C1 segment of cervical spinal cord (tissue), 14 donors: Measurements from ENCODE around the gene SMIM29.

Experiments used
- DNase-seq, 14 donors: peaks; one replicate each; lab custom pipeline; 2025; lab: John Stamatoyannopoulos, UW

The SMIM29 gene

DNA sequence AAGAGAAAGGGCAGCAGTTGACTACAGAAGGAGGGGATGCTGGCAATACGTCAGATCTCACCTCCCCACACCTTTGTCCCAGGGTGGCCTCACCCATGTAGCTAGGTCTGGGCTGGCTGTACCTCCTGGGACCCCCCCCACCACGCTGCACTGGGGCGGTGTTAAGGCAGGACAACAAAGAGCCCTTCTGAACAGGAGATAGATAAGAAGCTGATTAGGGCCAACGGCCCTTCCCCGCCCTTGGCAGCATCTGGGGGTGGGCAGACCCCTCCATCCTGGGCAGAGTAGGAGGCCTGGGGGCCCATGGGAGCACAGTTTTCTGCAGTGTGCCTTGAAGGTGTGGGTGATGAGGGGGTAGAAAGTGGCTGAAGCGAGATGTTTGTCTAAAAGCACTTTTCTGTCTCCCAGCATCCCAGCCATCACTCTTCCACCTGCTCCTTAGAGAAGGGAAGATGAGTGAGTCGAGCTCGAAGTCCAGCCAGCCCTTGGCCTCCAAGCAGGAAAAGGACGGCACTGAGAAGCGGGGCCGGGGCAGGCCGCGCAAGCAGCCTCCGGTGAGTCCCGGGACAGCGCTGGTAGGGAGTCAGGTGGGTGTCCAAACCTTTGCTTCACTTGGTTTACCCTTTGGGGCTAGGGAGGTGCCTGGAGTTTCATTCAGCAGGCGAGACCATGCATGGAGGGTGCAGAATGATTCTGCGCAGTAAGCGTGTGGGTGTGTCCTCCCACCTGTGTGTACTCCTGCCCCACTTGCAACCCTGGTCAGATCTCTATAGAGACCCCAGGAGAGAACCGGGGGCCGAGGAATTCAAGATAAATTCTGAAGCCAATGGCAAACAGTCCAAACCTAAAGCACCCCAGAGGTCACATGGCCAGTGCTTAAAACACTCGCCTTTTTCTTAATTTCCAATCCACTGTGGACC is 8.2 kb downstream of the SMIM29 start:
- DNase-seq: no peak

DNA sequence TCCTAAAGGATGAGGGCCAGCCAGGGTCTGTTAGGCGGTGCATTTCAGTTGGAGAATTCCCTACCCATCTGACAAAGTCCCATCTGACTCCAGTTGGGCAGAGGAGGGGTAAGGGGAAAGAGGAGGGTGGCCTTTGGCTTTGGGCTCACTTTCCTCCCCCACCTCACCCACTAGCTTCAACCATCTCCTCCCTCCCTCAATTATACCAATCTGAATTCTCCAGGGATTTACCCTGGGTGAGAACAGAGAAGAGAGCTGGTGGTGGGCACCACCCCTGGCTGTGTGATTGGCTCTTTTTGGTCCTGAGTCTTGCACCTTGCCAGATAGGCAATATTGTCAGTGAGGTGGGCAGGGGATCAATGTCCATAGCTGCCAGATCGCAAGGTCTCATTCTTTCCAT is 8.9 kb downstream of the SMIM29 start:
- DNase-seq: no peak

DNA sequence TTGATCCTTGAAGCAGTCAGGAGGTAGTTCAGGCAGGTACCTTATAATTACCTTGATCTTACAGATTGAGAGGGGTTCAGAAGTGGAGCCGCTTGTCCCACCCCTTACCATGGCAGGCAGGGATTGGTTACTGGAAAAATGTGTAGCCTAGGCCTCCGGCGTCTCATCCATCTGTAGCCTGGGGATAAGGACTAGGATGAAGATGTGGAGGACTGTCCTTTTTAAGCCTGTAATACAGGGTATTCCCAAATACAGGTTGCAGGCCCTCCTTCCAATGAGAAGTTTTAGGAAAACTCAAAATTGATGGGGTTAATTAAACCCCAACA is 9.3 kb downstream of the SMIM29 start:
- no peak for DNase-seq

DNA sequence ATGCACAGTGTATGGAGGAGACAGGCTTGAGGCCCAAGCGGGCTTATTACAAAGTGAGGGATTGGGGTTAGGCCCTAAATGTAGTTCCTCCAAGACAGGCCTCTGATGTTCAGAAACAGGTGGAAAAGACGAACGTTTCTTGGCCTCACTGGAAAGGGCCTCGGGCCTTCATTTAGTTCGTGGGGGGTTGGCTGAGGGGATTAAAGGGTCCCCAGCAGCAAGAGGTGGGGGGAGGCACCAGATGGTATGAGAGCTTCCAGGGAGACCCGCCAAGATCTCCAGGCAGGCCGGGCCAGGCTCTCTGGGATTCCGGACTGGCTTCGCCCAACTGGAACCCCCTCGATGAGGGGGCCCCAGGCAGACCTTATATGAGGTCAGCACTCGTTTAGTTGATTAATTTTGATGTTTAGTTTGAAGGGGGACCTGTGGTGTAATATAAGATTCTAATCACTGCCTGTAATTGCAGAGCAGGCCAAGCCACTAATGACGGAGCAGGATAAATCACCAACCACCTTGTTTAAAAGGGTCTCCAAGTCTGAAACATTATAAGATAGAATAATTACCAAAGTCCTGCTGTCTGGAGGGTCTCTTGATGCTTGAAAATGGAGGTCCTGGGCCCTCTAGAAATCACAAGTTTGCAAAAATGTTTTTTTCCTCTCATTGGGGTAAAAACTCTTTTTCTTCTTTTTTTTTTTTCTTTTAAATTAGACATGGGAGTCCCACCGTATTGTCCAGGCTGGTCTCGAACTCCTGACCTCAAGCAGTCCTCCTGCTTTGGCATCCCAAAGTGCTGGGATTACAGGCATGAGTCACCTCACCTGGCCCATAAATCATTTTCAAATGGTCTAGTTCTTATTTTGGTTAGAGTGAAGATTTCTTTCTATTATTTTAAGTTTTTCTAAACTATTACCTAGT is 10.0 kb downstream of the SMIM29 start:
- no peak for DNase-seq

DNA sequence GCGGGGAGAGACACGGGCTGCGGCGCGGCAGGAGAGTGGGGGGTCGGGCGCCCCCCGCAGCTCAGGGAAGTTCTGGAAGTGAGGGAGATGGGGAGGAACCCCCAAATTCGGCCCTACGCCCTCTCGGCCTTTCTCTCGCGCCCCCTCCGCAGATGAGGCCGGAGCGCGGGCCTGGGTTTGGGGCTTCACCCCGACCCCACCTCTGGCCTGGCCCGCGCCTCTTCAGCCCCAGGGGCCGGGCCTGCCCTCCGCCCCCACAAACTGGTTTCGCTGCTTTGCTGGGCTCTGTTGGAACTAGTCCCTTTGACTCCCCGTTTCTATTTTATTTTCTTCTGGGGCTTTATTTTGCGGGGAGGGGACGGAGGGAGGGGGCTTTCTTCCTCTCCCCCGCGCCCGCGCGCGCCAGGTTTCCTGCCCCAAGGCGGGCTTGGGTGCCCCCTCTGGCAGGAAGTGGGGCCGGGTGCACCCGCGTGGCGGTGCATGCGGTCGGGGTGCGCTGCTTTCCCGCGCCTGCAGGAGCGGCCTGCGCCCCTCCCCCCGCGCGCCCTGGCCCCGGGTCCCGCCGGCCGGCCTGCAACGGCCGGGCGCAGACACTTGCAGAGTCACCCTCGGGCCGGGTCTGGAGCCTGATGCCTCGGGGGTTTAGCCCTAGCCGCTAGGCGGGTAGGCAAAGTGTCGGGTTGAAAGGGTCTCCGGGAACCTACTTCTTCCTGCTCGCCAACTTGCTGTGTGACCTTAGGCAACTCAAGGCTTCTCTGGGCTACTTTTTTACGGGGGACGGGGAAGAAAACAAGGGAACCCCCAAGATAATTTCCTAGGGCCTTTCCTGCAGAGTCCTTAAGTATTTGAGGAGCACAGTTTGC is 10.9 kb downstream of the SMIM29 start:
- DNase-seq: peak in 6 of 14 donors; percentile 17 to 64 (median 38)

DNA sequence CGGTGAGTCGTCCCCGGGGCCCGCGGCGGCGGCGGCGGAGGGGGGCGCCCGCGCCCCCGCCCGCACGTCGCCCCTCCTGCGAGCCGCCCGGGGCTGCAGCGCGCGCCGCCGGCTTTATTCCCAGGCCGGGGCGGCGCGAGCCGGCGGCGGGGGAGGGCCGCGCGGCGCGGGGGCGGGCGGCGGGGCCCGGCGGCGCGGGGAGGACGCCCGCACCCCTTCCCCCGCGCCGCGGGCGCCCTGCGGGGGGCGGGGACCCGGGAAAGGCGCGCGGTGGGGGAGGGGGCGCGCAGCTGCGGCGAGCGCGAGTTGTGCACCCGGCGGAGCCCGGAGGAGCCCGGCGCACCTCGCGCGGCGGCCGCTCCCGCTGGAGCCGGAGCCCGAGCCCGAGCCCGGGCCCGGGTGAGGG is 11.5 kb downstream of the SMIM29 start:
- peak in 1 of 14 donors; percentile 59 for DNase-seq

DNA sequence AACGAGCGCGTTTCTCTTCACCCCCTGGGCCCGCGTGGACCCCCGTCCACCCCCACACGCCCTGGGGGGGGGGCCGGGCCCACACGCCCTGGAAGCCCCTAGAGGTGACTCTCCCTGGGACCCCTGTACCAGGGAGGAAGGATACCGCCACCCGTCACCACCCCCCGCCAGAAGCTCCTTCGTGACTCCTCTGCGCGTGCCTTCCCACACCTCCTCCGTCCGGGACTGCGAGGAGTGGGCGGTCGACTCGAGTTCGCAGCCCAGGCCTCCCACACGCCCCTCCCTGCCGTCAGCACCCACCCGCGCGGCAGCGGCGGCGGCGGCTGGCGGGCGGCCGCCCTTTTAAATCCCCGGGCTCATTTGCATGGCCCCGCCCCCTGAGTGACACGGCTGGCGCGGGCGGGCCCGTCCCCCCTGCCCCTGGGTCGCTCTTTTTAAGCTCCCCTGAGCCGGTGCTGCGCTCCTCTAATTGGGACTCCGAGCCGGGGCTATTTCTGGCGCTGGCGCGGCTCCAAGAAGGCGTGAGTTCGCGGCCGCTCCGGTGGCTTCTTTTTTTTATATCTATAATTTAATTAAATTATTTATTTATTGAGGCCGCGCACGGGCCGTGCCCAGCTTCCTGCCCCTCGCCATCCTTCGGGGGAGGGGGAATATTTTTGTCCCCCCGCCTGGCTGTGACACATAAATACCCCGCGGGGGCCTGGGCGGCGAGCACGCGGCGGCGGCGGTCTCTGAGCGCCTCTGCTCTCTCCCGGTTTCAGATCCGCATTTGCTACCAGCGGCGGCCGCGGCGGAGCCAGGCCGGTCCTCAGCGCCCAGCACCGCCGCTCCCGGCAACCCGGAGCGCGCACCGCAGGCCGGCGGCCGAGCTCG is 12.1 kb downstream of the SMIM29 start, which contains the start of gene HMGA1:
Gene HMGA1, plus strand, starts transcription at position 431 of the 873 bp plus-strand sequence. CDS start 3,908 bp downstream, outside the sequence.
- peak in 12 of 14 donors; percentile 51 to 85 (median 77) for DNase-seq

DNA sequence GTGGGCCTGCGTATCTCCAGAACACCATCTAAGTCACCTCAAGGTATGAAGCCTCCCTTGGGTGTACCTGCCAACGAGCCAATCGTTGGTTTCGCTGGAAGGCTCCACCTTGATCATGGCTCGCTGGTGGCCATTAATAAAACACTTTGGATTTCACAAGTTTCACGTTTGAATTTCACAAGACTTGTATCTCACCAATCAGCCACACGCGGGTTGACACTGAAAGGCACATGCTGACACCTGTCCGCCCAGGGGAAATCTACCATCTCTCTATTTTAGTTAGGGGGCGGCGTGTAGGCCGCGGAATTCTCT is 12.7 kb downstream of the SMIM29 start:
- peak in 1 of 14 donors; percentile 44 for DNase-seq

DNA sequence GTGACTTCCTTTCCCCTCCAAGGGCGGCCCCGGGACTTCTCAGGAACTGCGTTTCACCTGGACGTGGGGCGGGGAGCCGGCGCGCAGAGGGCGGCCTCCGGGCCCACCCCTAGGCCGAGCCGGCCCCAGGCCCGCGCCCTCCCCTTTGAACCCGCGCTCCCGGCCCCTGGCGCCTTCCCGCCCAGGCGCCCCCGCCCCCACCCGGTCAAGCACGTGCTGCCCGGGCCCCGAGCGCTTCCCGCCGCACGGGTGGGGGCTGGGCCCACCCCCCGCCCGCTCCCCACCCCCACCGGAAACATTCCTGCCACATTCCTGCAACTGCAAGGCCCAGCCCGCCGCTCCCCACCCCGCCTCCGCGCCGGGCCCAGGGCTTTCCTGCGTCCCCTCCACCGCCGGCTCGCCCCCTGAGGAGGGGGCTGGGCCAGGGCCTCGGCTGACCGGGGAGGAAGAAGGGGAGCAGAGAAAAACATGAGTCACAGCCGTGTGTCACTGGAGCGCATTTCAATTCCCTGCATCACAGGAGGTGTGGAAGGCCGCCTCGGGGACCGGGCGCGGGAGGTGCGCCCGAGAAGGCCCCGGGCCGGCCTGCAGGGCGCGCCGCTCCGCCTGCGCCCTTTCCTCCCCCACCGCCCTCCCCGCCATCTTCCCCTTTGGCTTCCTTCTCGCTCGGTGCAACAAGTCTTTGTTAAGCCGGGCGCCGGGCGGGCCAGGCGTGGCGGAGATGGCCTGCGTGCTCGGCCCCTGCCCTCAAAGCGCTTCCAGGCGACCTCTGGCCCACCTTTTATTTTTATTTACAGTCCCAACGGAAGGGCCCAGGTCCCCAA is 13.3 kb downstream of the SMIM29 start:
- DNase-seq: peak in 1 of 14 donors; percentile 32

DNA sequence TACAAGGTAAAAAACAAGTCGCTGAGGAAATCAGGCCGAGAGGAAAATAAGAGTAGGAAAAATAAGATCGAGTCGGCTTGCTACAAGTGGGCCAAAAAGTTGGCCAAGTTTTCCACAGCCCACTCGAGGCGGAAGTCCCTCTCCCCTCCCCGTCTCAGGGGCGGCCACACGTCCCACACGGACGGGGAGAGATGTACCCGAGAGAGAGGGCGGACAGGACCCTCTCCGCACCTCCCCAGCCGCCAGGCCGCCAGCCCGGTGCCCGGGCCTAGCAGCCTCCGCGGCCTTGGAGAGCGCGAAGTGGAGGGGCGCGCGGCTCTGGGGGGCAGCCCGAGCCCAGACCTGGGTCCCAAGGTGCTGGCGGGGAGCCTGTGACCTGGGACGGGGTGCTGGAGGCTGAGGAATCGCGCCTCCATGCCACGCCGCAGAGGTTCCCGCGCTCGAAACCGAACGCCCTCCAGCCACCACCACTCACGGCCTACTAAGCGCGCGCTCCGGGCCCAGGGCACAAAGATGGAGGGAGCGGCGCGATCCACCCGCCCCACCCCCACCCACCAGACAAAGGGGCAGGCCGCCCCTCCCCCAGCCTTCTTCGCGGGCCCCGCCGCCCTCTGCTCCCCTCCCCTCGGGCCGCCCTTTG is 14.0 kb downstream of the SMIM29 start:
- no peak for DNase-seq

DNA sequence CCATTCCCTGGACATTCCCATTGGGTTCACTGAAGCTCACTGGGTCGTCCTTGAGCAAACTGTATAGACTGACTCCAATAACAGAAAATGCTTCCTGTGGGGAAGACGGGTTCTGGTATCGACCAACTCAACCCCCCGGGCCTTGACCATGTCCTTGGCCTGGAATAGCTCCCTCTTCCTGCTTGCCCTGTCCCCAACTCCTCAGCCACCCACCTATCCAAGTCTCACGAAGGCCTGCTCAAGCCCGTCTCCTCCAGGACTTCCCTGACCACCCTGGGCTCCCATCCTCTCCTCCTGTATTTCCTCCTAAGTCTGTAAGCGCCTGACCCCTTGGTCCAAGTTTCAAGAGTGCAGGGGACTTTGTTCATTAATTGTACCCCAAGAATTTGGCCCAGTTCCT is 14.9 kb downstream of the SMIM29 start:
- DNase-seq: no peak

DNA sequence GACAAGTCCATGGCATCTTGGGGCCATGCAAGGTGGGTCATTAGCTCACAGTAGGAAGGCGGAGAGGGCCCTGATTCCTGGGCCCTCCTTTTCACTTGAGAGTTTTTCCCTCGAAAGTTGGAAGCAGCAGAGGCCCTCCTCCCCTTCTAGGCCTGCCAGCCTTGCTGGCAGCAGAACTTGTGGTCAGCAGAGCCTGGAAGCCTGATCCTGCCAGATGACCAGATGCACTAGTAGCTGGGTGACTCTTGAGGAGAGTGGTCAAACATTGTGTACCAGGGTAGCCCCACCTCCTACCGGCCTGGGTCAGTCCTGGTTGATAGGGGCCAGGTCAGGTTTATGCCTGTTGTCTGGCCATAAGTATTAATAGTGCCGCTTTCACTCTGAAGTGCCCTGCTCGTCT is 15.9 kb downstream of the SMIM29 start:
- DNase-seq: peak in 2 of 14 donors; percentile 15 to 29

DNA sequence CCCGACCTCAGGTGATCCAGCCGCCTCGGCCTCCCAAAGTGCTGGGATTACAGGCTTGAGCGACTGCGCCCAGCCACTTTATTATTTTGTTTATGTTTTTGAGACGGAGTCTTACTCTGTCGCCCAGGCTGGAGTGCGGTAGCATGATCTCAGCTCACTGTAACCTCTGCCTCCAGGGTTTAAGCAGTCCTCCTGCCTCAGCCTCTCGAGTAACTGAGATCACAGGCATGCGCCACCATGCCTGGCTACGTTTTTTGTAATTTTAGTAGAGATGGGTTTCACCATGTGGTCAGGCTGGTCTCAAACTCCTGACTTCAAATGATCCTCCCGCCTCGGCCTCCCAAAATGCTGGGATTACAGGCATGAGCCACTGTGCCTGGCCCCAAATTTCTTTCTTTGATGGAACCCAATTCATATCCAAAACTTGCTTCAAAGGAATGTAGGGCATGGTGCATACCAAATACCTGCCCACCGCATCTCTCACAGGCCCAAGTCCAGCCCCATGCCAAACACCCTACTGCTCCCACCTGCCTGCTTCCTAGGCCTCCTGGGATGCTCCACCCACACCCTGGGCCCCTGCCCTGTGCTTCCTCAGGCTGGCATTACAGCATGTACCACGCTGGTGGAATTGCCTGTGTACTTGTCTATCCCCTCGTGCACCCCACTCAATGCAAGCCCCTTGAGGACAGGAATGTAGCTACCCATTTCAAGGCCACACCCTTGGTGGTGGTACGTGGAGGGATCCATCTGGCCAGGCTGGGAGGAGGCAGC is 17.1 kb downstream of the SMIM29 start:
- DNase-seq: no peak

DNA sequence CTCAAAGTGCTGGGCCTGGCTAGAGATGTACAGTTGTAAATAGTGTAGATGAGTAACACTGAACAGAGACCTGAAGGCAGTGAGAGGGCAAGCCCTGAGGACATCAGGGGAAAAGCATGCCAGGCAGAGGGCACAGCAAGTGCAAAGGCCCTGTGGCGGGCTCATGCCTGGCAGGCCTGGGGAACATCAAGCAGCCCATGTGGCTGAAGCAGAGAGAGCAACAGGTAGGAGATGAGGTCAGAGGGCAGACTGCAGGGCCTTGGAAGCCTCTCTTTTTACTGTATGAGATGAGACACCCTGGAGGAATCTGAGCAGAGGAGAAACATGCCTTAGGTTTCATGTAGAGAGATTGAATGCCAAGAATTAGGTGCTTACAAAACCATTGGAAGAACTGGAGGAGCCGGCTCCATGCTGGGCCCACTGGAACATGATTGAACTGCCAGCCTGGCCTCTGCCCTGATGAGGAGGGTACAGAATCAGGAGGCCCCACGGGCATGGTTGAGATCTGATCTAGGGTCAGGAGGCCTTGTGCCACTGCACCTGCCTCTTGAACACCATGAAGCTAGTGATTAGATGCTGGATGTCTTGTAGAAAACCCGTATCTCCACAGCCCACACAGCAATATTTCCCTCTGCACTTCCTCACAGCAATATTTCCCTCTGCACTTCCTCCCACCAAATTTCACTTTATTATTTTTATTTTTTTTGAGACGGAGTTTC is 18.0 kb downstream of the SMIM29 start:
- DNase-seq: no peak

DNA sequence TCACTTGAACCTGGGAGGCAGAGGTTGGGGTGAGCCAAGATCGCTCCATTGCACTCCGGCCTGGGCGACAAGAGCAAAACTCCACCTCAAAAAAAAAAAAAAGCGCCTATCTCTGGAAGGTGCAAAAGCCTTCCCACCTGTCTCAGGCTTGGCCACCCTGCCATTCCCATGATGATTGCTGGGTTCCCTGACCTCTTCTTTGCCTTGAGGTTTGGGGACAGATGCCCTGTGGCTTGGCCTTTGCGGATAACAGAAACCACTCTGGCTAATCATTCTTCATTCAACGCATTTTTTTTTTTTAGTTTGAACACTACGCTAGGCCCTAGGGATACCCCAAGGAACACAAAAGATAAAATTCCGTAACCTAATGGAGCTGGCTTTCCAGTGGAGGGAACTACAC is 18.9 kb downstream of the SMIM29 start:
- no peak for DNase-seq

DNA sequence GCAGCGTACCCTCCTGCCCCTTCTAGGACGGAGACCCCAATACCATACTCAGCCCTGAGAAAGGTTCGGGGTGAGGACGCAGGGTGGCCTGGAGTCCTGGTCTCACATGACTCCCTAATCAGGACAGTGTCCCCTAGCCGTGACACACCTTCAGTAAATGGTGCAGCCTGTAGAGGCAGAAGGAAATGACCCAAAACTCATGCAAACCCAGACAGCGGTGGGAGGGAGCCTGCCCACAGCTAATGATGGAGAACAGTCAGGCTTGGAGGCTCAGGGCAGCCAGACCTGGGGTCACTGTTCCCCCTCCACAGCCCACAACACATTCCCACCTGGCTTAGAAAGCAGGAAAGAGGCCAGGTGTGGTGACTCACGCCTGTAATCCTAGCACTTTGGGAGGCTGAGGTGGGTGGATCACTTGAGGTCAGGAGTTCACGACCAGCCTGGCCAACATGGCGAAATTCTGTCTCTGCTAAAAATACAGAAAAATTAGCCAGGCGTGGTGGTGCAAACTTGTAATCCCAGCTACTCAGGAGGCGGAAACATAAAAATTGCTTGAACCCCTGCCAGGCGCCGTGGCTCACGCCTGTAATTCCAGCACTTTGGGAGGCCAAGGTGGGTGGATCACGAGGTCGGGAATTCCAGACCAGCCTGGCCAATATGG is 20.9 kb downstream of the SMIM29 start:
- no peak for DNase-seq
